RCC 7860 (cell line): ENCODE data around the gene CARD14.

Experiments used
- DNase-seq: peaks from one replicate; pipeline ENCODE4 v3.0.0-alpha.2; 2015; ENCODE audit warnings: low spot score
- FAIRE-seq: peaks from 2 replicates; lab custom pipeline; 2012; peaks lifted over from hg19 to GRCh38; lab: Jason Lieb, UNC

The CARD14 gene

GRCh38 chr17:80169784-80170500 is at the start of gene CARD14:
Gene CARD14, plus strand, starts transcription at chr17:80170030. Its CDS starts 11,409 bp downstream, at chr17:80181439.
- FAIRE-seq, result no peak
- no peak for DNase-seq

DNA sequence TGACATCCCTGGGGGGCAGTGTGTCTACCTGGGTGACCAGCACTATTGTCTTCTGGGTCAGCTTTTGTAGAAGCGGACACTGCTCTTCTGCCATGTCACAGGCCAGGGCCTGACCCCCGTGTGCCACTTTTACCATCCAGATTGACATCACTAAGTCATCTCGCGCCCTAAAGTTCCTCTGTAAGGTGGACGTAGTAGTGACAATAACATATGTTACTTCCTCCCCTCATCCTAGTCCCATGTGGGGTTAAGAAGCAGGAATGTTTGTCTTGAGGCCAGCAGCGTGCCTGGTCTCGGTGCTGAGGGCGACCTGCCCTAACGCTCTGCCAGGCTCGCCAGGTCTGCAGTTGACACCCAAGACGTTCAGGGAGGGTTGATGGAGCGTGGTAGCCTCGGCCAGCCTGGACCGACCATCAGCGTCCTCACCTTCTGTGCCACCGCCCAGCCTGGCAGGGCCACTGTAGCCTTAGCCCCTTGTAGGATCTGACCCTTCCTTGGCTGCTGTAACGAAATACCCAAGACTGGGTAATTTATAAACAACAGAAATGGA is 47.7 kb upstream of the CARD14 start:
- FAIRE-seq, result no peak
- no peak for DNase-seq

- DNase-seq (no peak), FAIRE-seq (no peak)
Observed at GRCh38 chr17:80122926-80123505, 46.8 kb upstream of the CARD14 start.

DNA sequence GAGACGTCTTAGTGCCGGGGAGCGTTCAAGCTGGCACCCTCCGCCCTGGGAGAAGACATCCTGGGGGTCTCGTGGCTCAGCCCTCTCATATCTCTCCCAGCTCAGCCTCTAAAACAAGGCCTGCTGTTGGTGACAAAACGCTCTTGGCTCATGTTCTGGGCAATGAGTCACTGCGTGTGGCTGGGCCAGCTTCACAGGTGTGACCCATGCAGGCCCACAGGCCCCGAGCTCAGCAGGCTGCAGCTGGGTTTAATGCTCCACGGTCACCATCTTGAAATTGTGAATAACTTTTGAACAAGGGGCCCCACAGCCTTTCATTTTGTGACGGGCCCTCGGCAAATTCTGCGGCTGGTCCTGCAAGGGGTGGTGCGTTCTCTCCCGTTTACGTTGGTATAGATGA is 46.0 kb upstream of the CARD14 start:
- FAIRE-seq, result no peak

DNA sequence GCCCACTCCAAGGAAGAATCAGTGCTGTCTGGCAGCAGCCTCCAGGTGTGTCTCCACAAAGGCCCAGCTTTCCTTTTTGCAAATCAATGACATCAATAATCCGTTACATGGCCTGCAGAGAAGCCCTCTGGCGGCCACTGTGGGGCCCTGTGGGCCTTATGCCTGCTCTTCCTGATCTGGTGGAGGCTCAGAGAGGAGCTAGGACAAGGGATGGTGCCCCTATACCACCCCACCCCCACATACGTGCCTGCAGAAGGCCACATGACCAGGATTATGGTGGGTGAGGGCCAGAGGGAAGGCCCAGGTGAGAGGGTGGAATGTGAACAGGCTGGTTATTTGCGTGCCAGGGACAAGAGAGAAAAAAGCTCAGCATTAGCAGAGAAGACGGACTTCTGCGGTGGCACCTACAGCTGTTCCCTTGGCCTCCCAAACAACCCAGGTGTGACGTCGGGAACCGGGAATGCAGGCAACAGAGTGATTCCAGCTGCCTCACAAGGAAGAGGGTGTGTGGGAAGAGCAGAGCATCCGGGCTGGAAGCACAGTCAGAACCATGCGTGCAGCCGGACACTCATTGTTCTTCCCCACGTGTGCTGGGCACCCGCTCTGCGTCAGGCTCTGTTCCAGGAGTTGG is 45.4 kb upstream of the CARD14 start:
- no peak for FAIRE-seq
- no peak for DNase-seq

More for the DNA sequence above, 46.0 kb upstream of the CARD14 start:
- no peak for DNase-seq

- FAIRE-seq (no peak), DNase-seq (no peak)
Observed at GRCh38 chr17:80125656-80126448, 44.0 kb upstream of the CARD14 start.

GRCh38 chr17:80126449-80126715 is 43.4 kb upstream of the CARD14 start:
- DNase-seq (no peak), FAIRE-seq (no peak)

DNA sequence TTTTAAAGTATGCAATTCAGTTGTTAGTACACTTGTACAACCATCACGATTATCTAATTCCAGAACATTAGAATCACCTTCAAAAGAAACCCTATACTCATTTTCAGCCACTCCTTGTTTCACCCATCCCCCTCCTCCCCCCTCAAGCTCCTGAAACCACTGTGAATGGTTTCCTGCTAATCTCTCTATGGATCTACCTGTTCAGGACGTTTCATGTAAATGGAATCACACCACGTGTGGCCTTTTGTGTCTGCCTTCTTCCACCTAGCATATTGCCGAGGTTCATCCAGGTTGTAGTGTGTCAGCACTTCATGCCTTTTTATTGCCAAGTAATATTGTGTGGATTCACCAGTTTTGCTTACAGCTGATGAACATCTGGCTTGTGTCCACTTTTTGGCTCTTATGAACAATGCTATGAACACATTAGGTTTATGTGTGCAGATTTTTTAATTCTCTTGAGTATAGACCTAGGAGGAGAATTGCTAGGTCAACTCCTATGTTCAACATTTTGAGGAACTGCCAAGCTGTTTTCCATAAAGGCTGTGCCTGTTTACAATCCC is 40.7 kb upstream of the CARD14 start:
- DNase-seq, result no peak
- no peak for FAIRE-seq

DNA sequence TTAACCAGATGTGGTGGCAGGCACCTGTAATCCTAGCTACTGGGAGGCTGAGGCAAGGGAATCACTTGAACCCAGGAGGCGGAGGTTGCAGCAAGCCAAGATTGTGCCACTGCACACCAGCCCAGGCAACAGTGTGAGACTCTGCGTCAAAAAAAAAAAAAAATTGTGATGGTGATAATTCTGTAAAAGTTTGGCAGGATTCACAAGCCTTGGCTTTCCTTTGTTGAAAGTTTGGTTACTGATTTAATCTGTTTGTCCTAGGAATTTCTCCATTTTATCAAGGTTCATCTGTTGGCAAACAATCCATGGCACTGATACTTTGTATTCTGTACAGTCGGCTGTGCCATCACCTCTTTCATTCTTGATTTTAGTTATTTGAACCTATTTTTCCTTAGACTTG is 38.8 kb upstream of the CARD14 start:
- DNase-seq (no peak), FAIRE-seq (no peak)

- no peak for FAIRE-seq
Observed at GRCh38 chr17:80132906-80133625, 36.8 kb upstream of the CARD14 start.

DNA sequence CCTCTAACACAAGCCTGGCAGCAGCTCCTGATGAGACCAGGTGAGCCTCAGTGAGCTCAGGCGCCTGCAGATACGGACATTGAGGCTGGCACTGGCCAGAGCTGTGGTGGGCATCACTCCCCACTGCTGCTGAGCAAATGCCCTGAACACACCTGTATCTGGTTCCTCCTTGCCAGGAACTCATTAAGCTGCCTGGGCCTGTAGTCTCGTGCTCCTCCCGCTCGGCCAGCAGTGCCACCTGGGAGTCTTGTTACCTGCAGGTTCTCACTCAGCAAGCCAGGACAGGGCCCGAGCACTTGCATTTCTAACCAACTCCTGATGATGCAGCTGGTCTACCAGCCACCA is 36.2 kb upstream of the CARD14 start:
- FAIRE-seq, result no peak

More at GRCh38 chr17:80132906-80133625, 36.8 kb upstream of the CARD14 start:
- no peak for DNase-seq

GRCh38 chr17:80137131-80137530 is 32.7 kb upstream of the CARD14 start:
- FAIRE-seq, result no peak
- DNase-seq, result no peak

More for the DNA sequence above, 36.2 kb upstream of the CARD14 start:
- no peak for DNase-seq

- FAIRE-seq (no peak), DNase-seq (no peak)
Observed at GRCh38 chr17:80138856-80139426, 30.9 kb upstream of the CARD14 start.

- DNase-seq, result no peak
- no peak for FAIRE-seq
Observed at GRCh38 chr17:80141463-80142165, 28.2 kb upstream of the CARD14 start.

DNA sequence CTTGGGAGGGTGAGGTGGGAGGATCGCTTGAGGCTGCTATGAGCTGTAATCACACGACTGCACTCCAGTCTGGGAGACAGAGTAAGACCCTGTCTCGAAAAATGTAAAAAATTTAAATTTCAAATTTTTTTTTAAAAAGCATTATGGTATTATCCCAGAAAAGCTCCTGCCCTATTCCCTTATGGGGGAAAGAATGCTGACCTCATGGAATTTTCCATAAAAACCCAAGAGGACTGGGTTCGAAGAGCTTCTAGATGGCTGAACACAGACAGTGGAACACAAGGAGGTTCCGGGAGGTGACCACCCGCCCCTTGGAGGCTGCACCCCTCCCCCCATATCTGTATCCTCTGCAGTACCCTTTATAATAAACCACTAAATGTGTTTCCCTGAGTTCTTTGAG is 26.9 kb upstream of the CARD14 start:
- no peak for DNase-seq

DNA sequence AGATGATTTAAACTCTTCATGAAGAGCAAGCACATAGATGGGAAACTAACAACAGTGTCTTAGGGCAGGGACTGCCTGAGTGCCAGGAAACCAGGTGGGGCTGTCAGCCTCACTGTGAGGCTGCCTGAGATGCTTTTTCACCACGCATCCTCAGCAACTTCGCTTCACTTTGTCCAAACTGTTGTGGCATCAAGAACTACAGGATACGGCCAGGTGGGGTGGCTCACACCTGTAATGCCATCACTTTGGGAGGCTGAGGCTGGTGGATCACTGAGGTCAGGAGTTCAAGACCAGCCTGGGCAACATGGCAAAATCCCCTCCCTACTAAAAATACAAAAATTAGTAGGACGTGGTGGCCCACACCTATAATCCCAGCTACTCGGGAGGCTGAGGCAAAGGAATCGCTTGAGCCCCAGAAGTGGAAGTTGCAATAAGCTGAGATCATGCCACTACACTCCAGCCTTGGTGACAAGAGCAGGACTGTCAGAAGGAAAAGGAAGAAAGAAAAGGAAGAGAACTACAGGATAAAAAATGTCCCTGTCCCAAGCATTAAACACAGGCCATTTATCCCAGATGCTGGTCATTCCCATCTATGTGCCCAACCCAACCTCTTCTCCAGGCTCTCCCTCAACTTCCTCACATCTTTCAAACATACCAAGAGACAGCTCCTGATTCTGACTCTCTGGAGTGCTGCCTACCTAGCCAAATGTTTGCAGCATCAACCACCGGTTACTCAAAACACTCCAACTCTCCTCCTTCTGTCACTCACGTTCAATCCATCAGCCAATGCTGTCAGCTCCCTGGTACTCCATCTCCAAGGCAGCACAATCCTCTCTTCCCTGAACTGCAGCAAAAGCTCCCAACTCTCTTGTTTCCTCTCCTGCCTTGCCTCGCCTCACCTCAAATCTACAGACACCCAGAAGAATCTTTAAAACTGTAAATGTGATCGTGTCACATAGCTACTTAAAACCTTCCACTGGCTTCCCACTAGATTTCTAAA is 24.5 kb upstream of the CARD14 start:
- DNase-seq (no peak), FAIRE-seq (no peak)

More for the DNA sequence above, 26.9 kb upstream of the CARD14 start:
- FAIRE-seq, result no peak

GRCh38 chr17:80146121-80147034 is 23.5 kb upstream of the CARD14 start:
- DNase-seq (no peak), FAIRE-seq (no peak)
